HG03460 (cell line): ENCODE measurements around the gene KIAA0513.
"Not testable (repeated sequence)": the region's sequence is repeated elsewhere in the genome, so short reads cannot be mapped to it uniquely, and the experiment has no call there.

Experiments used
- ATAC-seq: cut with Tn5 transposase; IDR thresholded peaks from one replicate; pipeline ENCODE4 v1.9.1; 2021; ENCODE audit not compliant: unreplicated experiment

Gene KIAA0513

GRCh38 chr16:85105475-85105874 lies 77.9 kb downstream of the KIAA0513 start:
- ATAC-seq, result no peak

GRCh38 chr16:85107083-85107482 lies 79.5 kb downstream of the KIAA0513 start:
- no peak for ATAC-seq

- ATAC-seq, result no peak
These were observed 79.9 kb downstream of the KIAA0513 start for GRCh38 chr16:85107532-85107931.

GRCh38 chr16:85110105-85110504 lies 82.5 kb downstream of the KIAA0513 start:
- ATAC-seq, result no peak

GRCh38 chr16:85111184-85111583 lies 83.6 kb downstream of the KIAA0513 start:
- no peak for ATAC-seq

- ATAC-seq, result no peak
These were observed 84.8 kb downstream of the KIAA0513 start, which contains the start of gene CIBAR2 for GRCh38 chr16:85112364-85112763. Gene CIBAR2 (minus strand): TSS chr16:85112472. CDS start chr16:85112352, 120 bp downstream.

GRCh38 chr16:85113168-85113733 lies 85.7 kb downstream of the KIAA0513 start:
- ATAC-seq, result no peak

GRCh38 chr16:85113913-85114312 lies 86.3 kb downstream of the KIAA0513 start:
- ATAC-seq, result no peak

GRCh38 chr16:85114909-85115567 lies 87.4 kb downstream of the KIAA0513 start:
- ATAC-seq, result peak; percentile 79

- ATAC-seq, result no peak
These were observed 89.8 kb downstream of the KIAA0513 start for GRCh38 chr16:85117418-85117817.

GRCh38 chr16:85120006-85120340 lies 92.4 kb downstream of the KIAA0513 start:
- ATAC-seq, result no peak

- not testable (repeated sequence) for ATAC-seq
These were observed 95.8 kb downstream of the KIAA0513 start for GRCh38 chr16:85123441-85123840.

- ATAC-seq, result no peak
These were observed 96.5 kb downstream of the KIAA0513 start for GRCh38 chr16:85123891-85124635.

- ATAC-seq, result no peak
These were observed 97.2 kb downstream of the KIAA0513 start for GRCh38 chr16:85124636-85125346.

GRCh38 chr16:85125570-85126393 lies 98.2 kb downstream of the KIAA0513 start:
- no peak for ATAC-seq

GRCh38 chr16:85126394-85126704 lies 98.8 kb downstream of the KIAA0513 start:
- no peak for ATAC-seq

GRCh38 chr16:85126705-85127378 lies 99.2 kb downstream of the KIAA0513 start:
- no peak for ATAC-seq

- ATAC-seq, result no peak
These were observed 99.8 kb downstream of the KIAA0513 start for GRCh38 chr16:85127379-85127723.

- no peak for ATAC-seq
These were observed 100.7 kb downstream of the KIAA0513 start for GRCh38 chr16:85128079-85128837.
